Endothelial cell of umbilical vein (primary cell): ENCODE data around the gene MAGED1. TPM values are rescaled to one million over a fixed set of nuclear protein-coding genes. Genes with fewer than 3 reads are reported as not detected.
A peak's percentile ranks its signal among the peaks of the same experiment; 100 is the strongest.

ENCODE experiments used
- BruUV-seq: library from RNA; stranded (reverse); fragments of 400-500 nt; replicated peaks from 2 replicates; lab custom pipeline; 2021; lab: Mats Ljungman, UMichigan
- CTCF ChIA-PET: fragments of 300-600, 350-600 bp; sonication (Branson Sonifier 250); formaldehyde crosslinking; loops from one replicate; lab custom pipeline; 2021; ENCODE audit warnings: antibody characterized with exemption, inconsistent platforms; lab: Charles Lee
- POLR2A ChIA-PET: fragments of 300-600, 350-600 bp; sonication (Branson Sonifier 250); formaldehyde crosslinking; loops from one replicate; lab custom pipeline; 2021; ENCODE audit warnings: antibody characterized with exemption, inconsistent platforms; lab: Charles Lee
- DNase-seq: peaks from one replicate; pipeline ENCODE4 v3.0.0-alpha.2; 2011; ENCODE audit warnings: low read depth, low spot score
- FAIRE-seq: peaks from 2 replicates; lab custom pipeline; 2011; peaks lifted over from hg19 to GRCh38; lab: Jason Lieb, UNC
- H2AFZ ChIP-seq: 2 replicates; pipeline ENCODE4 v1.6.0; 2012; ENCODE audit warnings: low read depth, low read length, control low read depth, inconsistent platforms
- H3K27ac ChIP-seq: 2 replicates; pipeline ENCODE4 v1.5.1; 2011; ENCODE audit warnings: low read depth, mild to moderate bottlenecking, control low read depth, low read length, moderate library complexity; ENCODE audit not compliant: insufficient read depth
- H3K27me3 ChIP-seq, 2 experiments: 2 replicates each; pipeline versions ENCODE4 v1.6.0 to v1.6.1; 2011; ENCODE audit warnings: low read length in 2 of 2, mixed read lengths in 1 of 2; ENCODE audit not compliant: control insufficient read depth in 2 of 2, insufficient read depth in 2 of 2
- H3K36me3 ChIP-seq, 2 experiments: 2 replicates in 1 of 2; 3 replicates in 1 of 2; pipeline ENCODE4 v1.5.1; 2011; ENCODE audit warnings: low read length in 2 of 2, mild to moderate bottlenecking in 1 of 2, moderate library complexity in 1 of 2; ENCODE audit not compliant: control insufficient read depth in 2 of 2, insufficient read depth in 2 of 2; ENCODE audit errors: extremely low read depth in 1 of 2
- H3K4me1 ChIP-seq: 3 replicates; pipeline ENCODE4 v1.5.1; 2011; ENCODE audit warnings: mild to moderate bottlenecking, low read length; ENCODE audit not compliant: control insufficient read depth, insufficient read depth; ENCODE audit errors: extremely low read depth
- H3K4me2 ChIP-seq: 2 replicates; pipeline ENCODE4 v1.6.1; 2011; ENCODE audit warnings: low read length, control low read depth, mixed read lengths; ENCODE audit not compliant: insufficient read depth
- H3K4me3 ChIP-seq, 3 experiments: fragments of 200-600 bp in 1 of 3; sonication (generic), shearing (Covaris generic) in 1 of 3; replicated peaks in 1 of 3; 2 replicates each; pipeline ENCODE4 v1.5.1; 2011 to 2016; ENCODE audit warnings: control low read depth in 3 of 3, low read length in 3 of 3, mild to moderate bottlenecking in 2 of 3, inconsistent platforms in 1 of 3, low read depth in 1 of 3, moderate library complexity in 1 of 3; ENCODE audit not compliant: insufficient read depth in 1 of 3
- H3K79me2 ChIP-seq: 2 replicates; pipeline ENCODE4 v1.6.0; 2012; ENCODE audit warnings: low read length, inconsistent platforms; ENCODE audit not compliant: control insufficient read depth, insufficient read depth
- H3K9ac ChIP-seq: replicated peaks from 2 replicates; pipeline ENCODE3; 2011; ENCODE audit warnings: low read length, control low read depth; ENCODE audit not compliant: insufficient read depth; ENCODE audit errors: extremely low read depth
- H3K9me1 ChIP-seq: replicated peaks from 3 replicates; pipeline ENCODE4 v1.6.0; 2011; ENCODE audit warnings: mild to moderate bottlenecking, low read length; ENCODE audit not compliant: control insufficient read depth, insufficient read depth; ENCODE audit errors: extremely low read depth
- H3K9me3 ChIP-seq: replicated peaks from 2 replicates; pipeline ENCODE4 v1.5.1; 2012; ENCODE audit warnings: low read length, inconsistent platforms; ENCODE audit not compliant: control insufficient read depth, insufficient read depth
- H4K20me1 ChIP-seq: replicated peaks from 2 replicates; pipeline ENCODE3; 2011; ENCODE audit warnings: mild to moderate bottlenecking, low read length; ENCODE audit not compliant: control insufficient read depth, insufficient read depth; ENCODE audit errors: extremely low read depth
- CTCF ChIP-seq, 2 donors: IDR thresholded peaks; 1 replicate in 1 of 2; 2 replicates in 1 of 2; pipeline ENCODE4 v1.5.1; 2011; ENCODE audit warnings: low read length in 2 of 2, mild to moderate bottlenecking in 2 of 2, moderate library complexity in 2 of 2, control low read depth in 1 of 2, inconsistent platforms in 1 of 2, low read depth in 1 of 2; ENCODE audit not compliant: insufficient read depth in 1 of 2; ENCODE audit errors: extremely low read depth in 1 of 2
- EZH2 ChIP-seq: IDR thresholded peaks from 2 replicates; pipeline ENCODE4 v1.6.1; 2012; ENCODE audit warnings: borderline replicate concordance, low read depth, mild to moderate bottlenecking, moderate library complexity, low read length, inconsistent platforms; ENCODE audit not compliant: severe bottlenecking
- FOS ChIP-seq: IDR thresholded peaks from 2 replicates; pipeline ENCODE4 v1.6.1; 2011; ENCODE audit warnings: mild to moderate bottlenecking, low read length, moderate library complexity, borderline replicate concordance; ENCODE audit not compliant: insufficient read depth
- GATA2 ChIP-seq: IDR thresholded peaks from 2 replicates; pipeline ENCODE4 v1.7.0; 2011; ENCODE audit warnings: low read depth, mild to moderate bottlenecking, moderate library complexity, mixed read lengths, low read length; ENCODE audit not compliant: insufficient read length, insufficient read depth
- JUN ChIP-seq: IDR thresholded peaks from 2 replicates; pipeline ENCODE4 v1.6.1; 2011; ENCODE audit warnings: borderline replicate concordance, low read depth; ENCODE audit not compliant: insufficient read length, insufficient read depth
- MAX ChIP-seq: IDR thresholded peaks from 2 replicates; pipeline ENCODE4 v1.6.1; 2011; ENCODE audit not compliant: insufficient read depth, insufficient read length
- MYC ChIP-seq: IDR thresholded peaks from one replicate; pipeline ENCODE4 v1.6.1; 2011; ENCODE audit warnings: mild to moderate bottlenecking, low read depth, low read length
- POLR2A ChIP-seq: IDR thresholded peaks from 2 replicates; pipeline ENCODE4 v1.6.1; 2012; ENCODE audit warnings: low read depth, mild to moderate bottlenecking, control low read depth, low read length
- POLR2AphosphoS5 ChIP-seq: IDR thresholded peaks from 2 replicates; pipeline ENCODE4 v1.6.1; 2012; ENCODE audit warnings: low read depth, mild to moderate bottlenecking, control low read depth, low read length, moderate library complexity; ENCODE audit not compliant: insufficient read depth
- dilution Hi-C: fragments of 300-500 bp; cut with MboI; formaldehyde crosslinking; loops from one replicate; pipeline ENCODE4 v1.15.0; 2019; ENCODE audit warnings: low sequenced_read_pairs; ENCODE audit not compliant: extremely low pct_ligation_motif_present
- intact Hi-C: fragments of 100-400 bp; cut with micrococcal nuclease; formaldehyde crosslinking; loops from one replicate; pipeline ENCODE4 v1.10.0; 2022
- polyA plus RNA-seq, 4 experiments: library from polyadenylated mRNA; depleted of rRNA in 3 of 4; stranded (reverse) in 3 of 4; unstranded in 1 of 4; fragments of >200 nt; gene quantifications; 2 replicates each; pipeline versions ENCODE4 v1.2.1 to v1.2.3, GENCODE V29; 2011 to 2012; ENCODE audit warnings: missing spikeins in 1 of 4
- total RNA-seq: library from RNA; stranded (reverse); gene quantifications from 2 replicates; pipeline ENCODE4 v1.2.3, GENCODE V29; 2021

MAGED1 gene
- total and polyA plus RNA-seq, 2 donors (not counting 3 experiments of a cell fraction or from before 2014, with no cell fraction given), result 192 to 198 TPM

GRCh38 chrX:51870354-51870753, 23.1 kb upstream of the MAGED1 start:
- no TSS peak for BruUV-seq
- Histone ChIP-seq H3K9me1 (no peaks in the 10 kb centered on the region), H3K79me2 (no peaks in the 10 kb centered on the region), H3K4me2 (no peak overlapping the region), H3K4me3 (no peak overlapping the region), H4K20me1 (no peaks in the 10 kb centered on the region), H3K36me3 (no peaks in the 10 kb centered on the region), H3K9ac (no peak overlapping the region), H3K9me3 (no peaks in the 10 kb centered on the region), H3K27ac (no peak overlapping the region), H3K27me3 (no peaks in the 10 kb centered on the region), H2AFZ (no peak overlapping the region), H3K4me1 (no peaks in the 10 kb centered on the region)
- ChIA-PET CTCF (no interaction called here), POLR2A (no interaction called here)
- TF ChIP-seq CTCF (IDR thresholded peaks at IDR 0.05; ENCODE audit: extremely low read depth in 1 of 2, insufficient read depth in 1 of 2, low read depth in 1 of 2, low read length in 2 of 2), result no peak
- no peak for TF ChIP-seq GATA2
- no peak for TF ChIP-seq MYC
- no peak for TF ChIP-seq MAX
- TF ChIP-seq FOS, result no peak
- TF ChIP-seq POLR2A, result no peak
- TF ChIP-seq EZH2, result no peak
- TF ChIP-seq POLR2AphosphoS5, result no peak
- no peak for TF ChIP-seq JUN
- dilution Hi-C loops, result no loop called here
- intact Hi-C loops, result no loop called here
- FAIRE-seq, result peak; percentile 44
- DNase-seq, result no peak
